Parathyroid adenoma (tissue), 2 donors: ENCODE data around the gene RAP1GAP2.
"Not testable (repeated sequence)": the region's sequence is repeated elsewhere in the genome, so short reads cannot be mapped to it uniquely, and the experiment has no call there.

Experiments used
- H2AFZ ChIP-seq: fragments of 300-600 bp; sonication (generic); one replicate; pipeline ENCODE4 v1.7.0; 2017; ENCODE audit warnings: antibody characterized with exemption, mild to moderate bottlenecking
- H3K27ac ChIP-seq: fragments of 300-600 bp; sonication (generic); one replicate; pipeline ENCODE4 v1.7.0; 2017
- H3K27me3 ChIP-seq: fragments of 300-600 bp; sonication (generic); one replicate; pipeline ENCODE4 v1.7.0; 2017; ENCODE audit warnings: low read length; ENCODE audit not compliant: control insufficient read depth, insufficient read depth
- H3K36me3 ChIP-seq: fragments of 300-600 bp; sonication (generic); one replicate; pipeline ENCODE4 v1.7.0; 2017; ENCODE audit warnings: low read length; ENCODE audit not compliant: control insufficient read depth, insufficient read depth
- H3K4me1 ChIP-seq: fragments of 300-600 bp; sonication (generic); one replicate; pipeline ENCODE4 v1.7.0; 2017; ENCODE audit warnings: control low read depth
- H3K4me2 ChIP-seq: fragments of 300-600 bp; sonication (generic); one replicate; pipeline ENCODE4 v1.7.0; 2017; ENCODE audit warnings: low read length
- H3K4me3 ChIP-seq: fragments of 300-600 bp; sonication (generic); one replicate; pipeline ENCODE4 v1.7.0; 2017; ENCODE audit warnings: low read depth, low read length
- H3K79me2 ChIP-seq: fragments of 300-600 bp; sonication (generic); one replicate; pipeline ENCODE4 v1.7.0; 2017; ENCODE audit warnings: control low read depth
- H3K9ac ChIP-seq: fragments of 300-600 bp; sonication (generic); one replicate; pipeline ENCODE4 v1.7.0; 2017; ENCODE audit warnings: mild to moderate bottlenecking
- H3K9me3 ChIP-seq: fragments of 300-600 bp; sonication (generic); one replicate; pipeline ENCODE4 v1.7.0; 2017; ENCODE audit warnings: low read length; ENCODE audit not compliant: control insufficient read depth
- TF ChIP-seq, protein P1 (sequence below): fragments of 300-600 bp; sonication (generic); IDR thresholded peaks from one replicate; pipeline ENCODE4 v1.7.0; 2017; ENCODE audit warnings: antibody characterized with exemption, mild to moderate bottlenecking
- donor health status: primary hyperparathyroidism.

The RAP1GAP2 gene

DNA sequence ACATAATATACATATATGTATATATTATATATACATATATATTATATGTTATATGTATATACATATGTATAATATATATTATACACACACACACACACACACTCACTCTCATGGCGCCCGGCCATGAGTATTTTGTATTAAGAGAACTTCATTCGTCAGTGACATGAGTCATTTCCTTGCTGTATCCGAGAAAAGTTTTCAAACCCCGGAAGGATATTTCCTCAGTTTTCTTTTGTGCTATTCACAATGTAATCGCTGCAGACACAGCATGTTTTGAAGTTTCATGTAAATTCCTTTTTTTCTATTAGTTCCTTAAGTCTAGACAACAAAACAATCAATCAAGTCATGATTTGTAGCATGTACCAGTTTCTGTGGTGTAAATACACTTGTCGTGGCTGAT lies 233.9 kb downstream of the RAP1GAP2 start:
- H2AFZ ChIP-seq = no peak overlapping the region
- H3K27me3 ChIP-seq = no peaks in the 10 kb centered on the region
- H3K79me2 ChIP-seq = no peaks in the 10 kb centered on the region
- H3K36me3 ChIP-seq = no peaks in the 10 kb centered on the region
- no peak overlapping the region for H3K4me3 ChIP-seq
- TF ChIP-seq, protein P1, sequence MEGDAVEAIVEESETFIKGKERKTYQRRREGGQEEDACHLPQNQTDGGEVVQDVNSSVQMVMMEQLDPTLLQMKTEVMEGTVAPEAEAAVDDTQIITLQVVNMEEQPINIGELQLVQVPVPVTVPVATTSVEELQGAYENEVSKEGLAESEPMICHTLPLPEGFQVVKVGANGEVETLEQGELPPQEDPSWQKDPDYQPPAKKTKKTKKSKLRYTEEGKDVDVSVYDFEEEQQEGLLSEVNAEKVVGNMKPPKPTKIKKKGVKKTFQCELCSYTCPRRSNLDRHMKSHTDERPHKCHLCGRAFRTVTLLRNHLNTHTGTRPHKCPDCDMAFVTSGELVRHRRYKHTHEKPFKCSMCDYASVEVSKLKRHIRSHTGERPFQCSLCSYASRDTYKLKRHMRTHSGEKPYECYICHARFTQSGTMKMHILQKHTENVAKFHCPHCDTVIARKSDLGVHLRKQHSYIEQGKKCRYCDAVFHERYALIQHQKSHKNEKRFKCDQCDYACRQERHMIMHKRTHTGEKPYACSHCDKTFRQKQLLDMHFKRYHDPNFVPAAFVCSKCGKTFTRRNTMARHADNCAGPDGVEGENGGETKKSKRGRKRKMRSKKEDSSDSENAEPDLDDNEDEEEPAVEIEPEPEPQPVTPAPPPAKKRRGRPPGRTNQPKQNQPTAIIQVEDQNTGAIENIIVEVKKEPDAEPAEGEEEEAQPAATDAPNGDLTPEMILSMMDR = no peak
- no peaks in the 10 kb centered on the region for H3K4me1 ChIP-seq
- no peaks in the 10 kb centered on the region for H3K9me3 ChIP-seq
- peak overlapping the region; percentile 54 for H3K27ac ChIP-seq
- no peak overlapping the region for H3K4me2 ChIP-seq
- no peak overlapping the region for H3K9ac ChIP-seq

DNA sequence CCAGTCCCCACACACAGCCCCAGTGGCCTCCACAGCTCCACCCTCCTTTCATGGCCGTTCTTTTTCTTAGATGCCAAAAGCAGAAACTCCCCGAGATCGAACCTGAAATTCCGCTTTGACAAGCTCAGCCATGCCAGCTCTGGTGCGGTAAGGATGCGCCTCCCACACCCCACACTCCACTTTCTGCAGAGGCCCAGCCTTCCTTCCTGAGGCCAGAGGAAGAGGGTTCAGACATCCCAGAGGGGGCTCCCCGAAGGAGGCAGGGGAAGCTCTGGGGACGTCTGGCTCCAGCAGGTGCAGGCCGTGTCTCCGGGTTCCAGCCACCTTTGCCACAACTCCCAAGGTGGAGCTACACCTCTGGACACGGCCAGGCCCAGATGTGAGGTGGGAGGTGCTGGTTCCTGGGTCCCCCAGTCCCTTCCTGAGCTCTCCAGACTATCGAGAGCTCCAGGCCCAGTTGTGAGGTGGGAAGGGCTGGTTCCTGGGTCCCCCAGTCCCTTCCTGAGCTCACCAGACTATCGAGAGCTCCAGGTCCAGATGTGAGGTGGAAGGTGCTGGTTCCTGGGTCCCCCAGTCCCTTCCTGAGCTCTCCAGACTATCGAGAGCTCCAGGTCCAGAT lies 234.7 kb downstream of the RAP1GAP2 start:
- not testable (repeated sequence) for H3K36me3 ChIP-seq, H3K9ac ChIP-seq, H3K79me2 ChIP-seq, H3K9me3 ChIP-seq, H3K27me3 ChIP-seq, H3K4me1 ChIP-seq, H3K4me2 ChIP-seq, H2AFZ ChIP-seq, H3K4me3 ChIP-seq
- peak overlapping the region; percentile 54 for H3K27ac ChIP-seq

DNA sequence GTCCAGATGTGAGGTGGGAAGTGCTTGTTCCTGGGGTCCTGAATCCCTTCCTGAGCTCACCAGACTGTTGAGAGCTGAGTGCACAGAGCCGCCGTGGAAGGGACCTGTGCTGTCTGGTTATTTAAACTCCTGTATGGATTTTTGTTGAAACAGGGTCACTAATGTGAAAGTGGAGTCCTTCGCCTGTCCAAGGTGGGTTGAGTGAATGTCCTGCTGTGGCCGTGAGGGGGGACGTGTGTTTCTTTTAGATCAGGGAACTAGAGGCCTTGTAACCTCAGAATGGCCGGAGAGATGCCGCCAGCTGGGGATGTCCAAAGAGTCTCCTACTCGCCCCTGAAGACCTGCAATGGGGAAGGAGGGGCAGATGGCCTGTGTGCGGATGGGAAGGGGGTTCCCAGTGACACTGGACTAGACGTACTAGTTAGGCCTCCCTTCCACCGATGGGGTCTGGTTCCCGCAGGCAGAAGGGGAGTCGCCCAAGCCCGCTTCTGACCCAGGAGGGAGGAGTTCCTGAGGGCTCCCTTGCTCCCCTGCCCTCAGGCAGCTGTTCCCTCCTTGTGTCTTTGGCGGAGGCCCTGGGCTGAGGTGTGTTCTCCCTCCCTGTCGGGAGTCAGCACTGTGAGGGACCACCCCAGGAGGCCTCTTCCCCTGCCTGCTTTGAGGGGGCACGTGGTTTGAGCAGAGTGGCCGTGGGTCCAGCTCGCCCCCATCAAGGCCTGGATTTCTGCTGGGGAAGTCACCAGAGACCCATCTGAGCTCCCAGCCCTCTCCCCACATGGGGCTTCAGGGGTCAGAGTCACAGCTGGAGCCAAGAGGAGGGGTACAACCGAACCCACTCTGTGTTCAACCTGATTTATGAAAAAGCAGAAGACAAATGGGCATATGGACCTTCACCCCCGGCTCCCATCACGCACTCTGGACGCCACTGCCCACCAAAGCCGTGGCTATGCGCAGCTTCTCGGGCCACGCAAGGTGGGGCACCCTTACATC lies 236.3 kb downstream of the RAP1GAP2 start:
- H3K79me2 ChIP-seq = no peaks in the 10 kb centered on the region
- H3K4me1 ChIP-seq = no peaks in the 10 kb centered on the region
- no peaks in the 10 kb centered on the region for H3K36me3 ChIP-seq
- H3K4me3 ChIP-seq = no peak overlapping the region
- no peak overlapping the region for H3K27ac ChIP-seq
- no peaks in the 10 kb centered on the region for H3K27me3 ChIP-seq
- no peaks in the 10 kb centered on the region for H3K9me3 ChIP-seq
- H3K4me2 ChIP-seq = no peak overlapping the region
- H2AFZ ChIP-seq = no peak overlapping the region
- no peak overlapping the region for H3K9ac ChIP-seq
- TF ChIP-seq, protein P1 = no peak

DNA sequence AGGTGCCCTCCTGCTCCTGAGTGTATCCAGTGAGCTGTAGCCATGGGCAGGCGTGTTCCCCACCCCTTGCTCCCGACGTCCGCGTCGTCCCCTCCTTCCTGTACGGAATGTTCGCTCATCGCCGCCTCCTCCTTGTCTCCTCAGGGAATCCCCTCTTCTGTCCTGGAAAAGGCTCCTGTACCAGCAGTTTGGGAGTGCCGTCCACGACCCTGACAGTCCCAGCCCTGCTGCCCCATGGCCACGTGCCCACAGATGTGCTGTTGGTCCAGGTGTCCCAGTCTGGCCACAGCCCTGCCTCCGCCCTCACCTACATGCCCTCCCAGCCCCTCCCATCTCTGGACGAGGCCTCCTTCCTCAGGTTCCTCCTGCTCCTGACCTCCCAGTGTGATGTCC lies 237.0 kb downstream of the RAP1GAP2 start:
- no peak overlapping the region for H2AFZ ChIP-seq
- TF ChIP-seq, protein P1 = no peak
- no peaks in the 10 kb centered on the region for H3K27me3 ChIP-seq
- no peaks in the 10 kb centered on the region for H3K79me2 ChIP-seq
- no peaks in the 10 kb centered on the region for H3K36me3 ChIP-seq
- H3K4me3 ChIP-seq = no peak overlapping the region
- no peaks in the 10 kb centered on the region for H3K4me1 ChIP-seq
- no peak overlapping the region for H3K9ac ChIP-seq
- no peak overlapping the region for H3K4me2 ChIP-seq
- H3K27ac ChIP-seq = no peak overlapping the region
- H3K9me3 ChIP-seq = no peaks in the 10 kb centered on the region

DNA sequence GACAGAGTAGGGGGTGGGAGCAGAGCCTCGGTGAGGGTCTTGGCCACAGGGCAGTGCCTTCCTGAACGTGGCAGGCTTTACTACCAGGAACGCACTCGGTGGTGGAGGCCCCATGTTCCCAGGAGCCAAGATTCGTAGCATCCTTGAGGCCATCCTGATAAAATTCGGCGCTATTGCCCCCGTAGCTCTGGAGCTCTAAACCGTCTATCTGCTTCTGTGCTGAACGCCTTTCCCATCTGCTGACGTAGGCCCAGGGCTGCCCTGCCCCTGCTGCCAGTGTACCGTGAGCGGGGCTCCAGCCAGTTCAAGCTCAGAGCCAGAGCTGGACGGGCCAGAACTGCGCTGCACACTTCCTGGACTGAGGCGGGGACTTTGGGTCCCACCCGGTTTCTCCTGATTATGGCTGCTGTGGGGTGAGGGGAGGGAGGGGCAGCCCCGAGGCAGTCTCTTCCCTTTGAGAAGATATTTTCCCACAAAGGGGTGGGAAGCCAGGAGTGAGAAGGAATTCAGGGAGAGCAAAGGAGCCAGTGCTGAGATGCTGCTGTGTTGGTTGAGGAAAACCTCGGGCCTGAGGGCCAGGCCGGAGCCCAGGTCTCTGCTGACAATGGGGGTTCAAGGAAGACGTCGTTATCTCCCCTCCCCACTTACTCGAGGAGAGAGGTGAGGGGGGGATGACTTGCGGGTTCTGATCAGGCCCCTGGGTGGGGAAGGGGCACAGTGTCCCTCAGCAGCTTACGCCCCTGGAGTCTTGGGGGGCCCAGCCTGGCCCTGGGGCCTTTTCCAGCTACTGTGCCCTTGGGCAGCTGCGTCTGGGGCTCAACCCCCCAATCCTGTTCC lies 237.7 kb downstream of the RAP1GAP2 start:
- H3K27me3 ChIP-seq = no peaks in the 10 kb centered on the region
- no peaks in the 10 kb centered on the region for H3K79me2 ChIP-seq
- H3K27ac ChIP-seq = no peak overlapping the region
- TF ChIP-seq, protein P1 = no peak
- no peak overlapping the region for H3K9ac ChIP-seq
- no peaks in the 10 kb centered on the region for H3K9me3 ChIP-seq
- H3K4me3 ChIP-seq = no peak overlapping the region
- no peak overlapping the region for H2AFZ ChIP-seq
- no peak overlapping the region for H3K4me2 ChIP-seq
- H3K36me3 ChIP-seq = no peaks in the 10 kb centered on the region
- peaks cover under 1% of the 10 kb centered on the region for H3K4me1 ChIP-seq
